Measurements from ENCODE around the gene CTNNA3. TPM values are rescaled to one million over a fixed set of nuclear protein-coding genes. Genes with fewer than 3 reads are reported as not detected.

CTNNA3 gene
- total RNA-seq, 2 donors from 2014 or later = 20.3 to 23.8 TPM

- DNase-seq (ENCODE audit: low spot score) = no peak
- H3K4me1 ChIP-seq = no peaks in the 10 kb centered on the region
- no peak overlapping the region for H3K4me3 ChIP-seq
- H3K36me3 ChIP-seq = no peaks in the 10 kb centered on the region
- no peak overlapping the region for H3K27ac ChIP-seq
- H3K27me3 ChIP-seq = no peaks in the 10 kb centered on the region
- H3K9me3 ChIP-seq = no peaks in the 10 kb centered on the region
- no peak for TF ChIP-seq CTCF (IDR thresholded peaks at IDR 0.05)
Measured at GRCh38 chr10:67550838-67551402, 145.1 kb downstream of the CTNNA3 start.

GRCh38 chr10:67550046-67550445 lies 145.9 kb downstream of the CTNNA3 start:
- Histone ChIP-seq H3K4me3 (no peak overlapping the region), H3K9me3 (no peaks in the 10 kb centered on the region), H3K27me3 (no peaks in the 10 kb centered on the region), H3K27ac (no peak overlapping the region), H3K36me3 (no peaks in the 10 kb centered on the region), H3K4me1 (no peaks in the 10 kb centered on the region)
- no peak for DNase-seq (ENCODE audit: low spot score)
- TF ChIP-seq CTCF (IDR thresholded peaks at IDR 0.05) = no peak

- TF ChIP-seq CTCF (IDR thresholded peaks at IDR 0.05) = no peak
- H3K9me3 ChIP-seq = no peaks in the 10 kb centered on the region
- H3K36me3 ChIP-seq = no peaks in the 10 kb centered on the region
- no peak for DNase-seq (ENCODE audit: low spot score)
- no peaks in the 10 kb centered on the region for H3K27me3 ChIP-seq
- H3K4me1 ChIP-seq = no peaks in the 10 kb centered on the region
- H3K4me3 ChIP-seq = no peak overlapping the region
- no peak overlapping the region for H3K27ac ChIP-seq
Measured at GRCh38 chr10:67549390-67549789, 146.6 kb downstream of the CTNNA3 start.

- Histone ChIP-seq H3K4me1 (no peaks in the 10 kb centered on the region), H3K27ac (no peak overlapping the region), H3K9me3 (no peaks in the 10 kb centered on the region), H3K36me3 (no peaks in the 10 kb centered on the region), H3K4me3 (no peak overlapping the region), H3K27me3 (no peaks in the 10 kb centered on the region)
- no peak for DNase-seq (ENCODE audit: low spot score)
- TF ChIP-seq CTCF (IDR thresholded peaks at IDR 0.05) = no peak
Measured at GRCh38 chr10:67541411-67541810, 154.6 kb downstream of the CTNNA3 start.

- no peak for TF ChIP-seq CTCF (IDR thresholded peaks at IDR 0.05)
- no peaks in the 10 kb centered on the region for H3K36me3 ChIP-seq
- no peaks in the 10 kb centered on the region for H3K27me3 ChIP-seq
- DNase-seq (ENCODE audit: low spot score) = no peak
- no peak overlapping the region for H3K27ac ChIP-seq
- H3K9me3 ChIP-seq = no peaks in the 10 kb centered on the region
- no peak overlapping the region for H3K4me3 ChIP-seq
- no peaks in the 10 kb centered on the region for H3K4me1 ChIP-seq
Measured at GRCh38 chr10:67539312-67539711, 156.7 kb downstream of the CTNNA3 start.

GRCh38 chr10:67537906-67538305 lies 158.1 kb downstream of the CTNNA3 start:
- Histone ChIP-seq H3K27ac (no peak overlapping the region), H3K4me3 (no peak overlapping the region), H3K36me3 (no peaks in the 10 kb centered on the region), H3K27me3 (no peaks in the 10 kb centered on the region), H3K4me1 (no peaks in the 10 kb centered on the region), H3K9me3 (no peaks in the 10 kb centered on the region)
- TF ChIP-seq CTCF (IDR thresholded peaks at IDR 0.05) = no peak
- DNase-seq (ENCODE audit: low spot score) = no peak

All from right atrium auricular region (tissue), 2 donors.